Caco-2 (cell line): ENCODE results near the gene PKIG. TPM values are rescaled to one million over a fixed set of nuclear protein-coding genes. Genes with fewer than 3 reads are reported as not detected.
A peak's percentile ranks its signal among the peaks of the same experiment; 100 is the strongest.

Experiments used
- BruUV-seq: library from RNA; stranded (reverse); fragments of 400-500 nt; replicated peaks from 2 replicates; lab custom pipeline; 2021; lab: Mats Ljungman, UMichigan
- CTCF ChIA-PET: fragments of 300-600 bp; sonication (Branson Sonifier 250); formaldehyde crosslinking; loops from one replicate; lab custom pipeline; 2022; ENCODE audit warnings: antibody characterized with exemption; lab: Charles Lee
- POLR2A ChIA-PET: fragments of 300-600 bp; sonication (Branson Sonifier 250); formaldehyde crosslinking; loops from one replicate; lab custom pipeline; 2022; ENCODE audit warnings: antibody characterized with exemption; lab: Charles Lee
- DNase-seq, 2 experiments: peaks; one replicate each; pipeline versions ENCODE4 v3.0.0 to v3.0.0-alpha.2; 2020 to 2022
- H3K27me3 ChIP-seq: replicated peaks from 2 replicates; pipeline ENCODE4 v1.6.0; 2011; ENCODE audit warnings: low read length; ENCODE audit not compliant: control insufficient read depth, insufficient read depth
- H3K36me3 ChIP-seq: 2 replicates; pipeline ENCODE4 v1.5.1; 2011; ENCODE audit warnings: low read length; ENCODE audit not compliant: control insufficient read depth, insufficient read depth
- H3K4me1 ChIP-seq: fragments of 250-450 bp; sonication (Bioruptor Pico); 2 replicates; pipeline ENCODE4 v1.5.1; 2020; ENCODE audit warnings: mild to moderate bottlenecking
- H3K4me3 ChIP-seq: 2 replicates; pipeline ENCODE4 v1.5.1; 2011; ENCODE audit warnings: low read depth, mild to moderate bottlenecking, control low read depth, low read length
- H3K9me3 ChIP-seq: fragments of 250-450 bp; sonication (Bioruptor Pico); 2 replicates; pipeline ENCODE4 v1.5.1; 2020; ENCODE audit warnings: mild to moderate bottlenecking, moderate library complexity
- H3K27ac Mint-ChIP-seq: one replicate; pipeline ENCODE4 v1.8.0; 2022; ENCODE audit warnings: mixed read lengths; ENCODE audit not compliant: unreplicated experiment
- H3K27me3 Mint-ChIP-seq: one replicate; pipeline ENCODE4 v1.8.0; 2022; ENCODE audit warnings: mixed read lengths; ENCODE audit not compliant: insufficient read depth, unreplicated experiment
- H3K36me3 Mint-ChIP-seq: one replicate; pipeline ENCODE4 v1.8.0; 2022; ENCODE audit warnings: mild to moderate bottlenecking, mixed read lengths; ENCODE audit not compliant: insufficient read depth, unreplicated experiment
- H3K4me1 Mint-ChIP-seq: one replicate; pipeline ENCODE4 v1.8.0; 2022; ENCODE audit warnings: low read depth, mixed read lengths; ENCODE audit not compliant: unreplicated experiment
- H3K4me3 Mint-ChIP-seq: one replicate; pipeline ENCODE4 v1.8.0; 2022; ENCODE audit warnings: mild to moderate bottlenecking, moderate library complexity, mixed read lengths; ENCODE audit not compliant: unreplicated experiment
- H3K9me3 Mint-ChIP-seq: one replicate; pipeline ENCODE4 v1.8.0; 2022; ENCODE audit warnings: mixed read lengths; ENCODE audit not compliant: unreplicated experiment
- CTCF ChIP-seq, 2 experiments: fragments of 200-600 bp in 1 of 2; IDR thresholded peaks; 1 replicate in 1 of 2; 2 replicates in 1 of 2; pipeline versions ENCODE4 v1.5.1 to v1.8.0; 2011 to 2022; ENCODE audit warnings: antibody characterized with exemption in 1 of 2, control low read depth in 1 of 2, inconsistent platforms in 1 of 2, low read depth in 1 of 2, low read length in 1 of 2, mild to moderate bottlenecking in 1 of 2, moderate library complexity in 1 of 2; ENCODE audit not compliant: insufficient read depth in 1 of 2, severe bottlenecking in 1 of 2, unreplicated experiment in 1 of 2
- intact Hi-C: fragments of 100-400 bp; cut with micrococcal nuclease; formaldehyde crosslinking; loops from one replicate; pipeline ENCODE4 v1.10.0; 2022; ENCODE audit not compliant: unreplicated experiment
- total RNA-seq: library from RNA; stranded (reverse); gene quantifications from 2 replicates; pipeline ENCODE4 v1.2.3, GENCODE V29; 2022

PKIG gene
- total RNA-seq, 1 experiment from 2014 or later, result 25.9 TPM

GRCh38 chr20:44643154-44643519 lies 60.8 kb downstream of the PKIG start:
- Mint-ChIP-seq H3K36me3 (no peaks in the 10 kb centered on the region), H3K4me3 (no peak overlapping the region), H3K9me3 (no peaks in the 10 kb centered on the region), H3K4me1 (peaks cover 24% of the 10 kb centered on the region), H3K27ac (no peak overlapping the region), H3K27me3 (no peaks in the 10 kb centered on the region)
- H3K36me3 ChIP-seq, result no peaks in the 10 kb centered on the region
- H3K9me3 ChIP-seq, result 0 out of 2 replicates have a peak, but pooled peaks cover 3% of the 10 kb centered on the region
- no peak for DNase-seq
- no TSS peak for BruUV-seq
- TF ChIP-seq CTCF (IDR thresholded peaks at IDR 0.05; ENCODE audit: insufficient read depth in 1 of 2, low read depth in 1 of 2, low read length in 1 of 2, severe bottlenecking in 1 of 2, unreplicated experiment in 1 of 2), result no peak
- H3K4me1 ChIP-seq, result peaks cover 20% of the 10 kb centered on the region
- intact Hi-C loops, result no loop called here
- H3K27me3 ChIP-seq, result no peaks in the 10 kb centered on the region
- POLR2A ChIA-PET, result no interaction called here
- CTCF ChIA-PET, result interaction anchor here (0.7 to 1.6 kb wide), 4 partner anchors 8 to 172 kb away, joined by 3 to 4 read pairs (median 4); no protein-coding TSS in a partner anchor
- H3K4me3 ChIP-seq, result no peak overlapping the region

GRCh38 chr20:44643596-44644229 lies 61.3 kb downstream of the PKIG start:
- BruUV-seq, result no TSS peak
- H3K9me3 Mint-ChIP-seq, result no peaks in the 10 kb centered on the region
- no peak for TF ChIP-seq CTCF (IDR thresholded peaks at IDR 0.05; ENCODE audit: insufficient read depth in 1 of 2, low read depth in 1 of 2, low read length in 1 of 2, severe bottlenecking in 1 of 2, unreplicated experiment in 1 of 2)
- no peak overlapping the region for H3K27ac Mint-ChIP-seq
- peak in 1 of 2 experiments; percentile 33 for DNase-seq
- POLR2A ChIA-PET, result no interaction called here
- no peak overlapping the region for H3K4me3 ChIP-seq
- 0 out of 2 replicates have a peak, but pooled peaks cover 3% of the 10 kb centered on the region for H3K9me3 ChIP-seq
- H3K4me1 Mint-ChIP-seq, result peaks cover 24% of the 10 kb centered on the region
- H3K4me1 ChIP-seq, result peaks cover 20% of the 10 kb centered on the region
- no peaks in the 10 kb centered on the region for H3K27me3 Mint-ChIP-seq
- no peaks in the 10 kb centered on the region for H3K36me3 Mint-ChIP-seq
- CTCF ChIA-PET, result interaction anchor here (0.7 kb wide), 1 partner anchor 33 kb away, joined by 3 read pairs; no protein-coding TSS in a partner anchor
- no peak overlapping the region for H3K4me3 Mint-ChIP-seq
- no peaks in the 10 kb centered on the region for H3K27me3 ChIP-seq
- intact Hi-C loops, result no loop called here
- H3K36me3 ChIP-seq, result no peaks in the 10 kb centered on the region

- CTCF ChIA-PET, result interaction anchor here (0.8 kb wide), 1 partner anchor 12 kb away, joined by 4 read pairs; no protein-coding TSS in a partner anchor
- TF ChIP-seq CTCF (IDR thresholded peaks at IDR 0.05; ENCODE audit: insufficient read depth in 1 of 2, low read depth in 1 of 2, low read length in 1 of 2, severe bottlenecking in 1 of 2, unreplicated experiment in 1 of 2), result no peak
- H3K4me3 ChIP-seq, result no peak overlapping the region
- H3K36me3 Mint-ChIP-seq, result no peaks in the 10 kb centered on the region
- H3K9me3 ChIP-seq, result 0 out of 2 replicates have a peak, but pooled peaks cover 3% of the 10 kb centered on the region
- H3K36me3 ChIP-seq, result no peaks in the 10 kb centered on the region
- H3K27me3 Mint-ChIP-seq, result no peaks in the 10 kb centered on the region
- H3K4me3 Mint-ChIP-seq, result no peak overlapping the region
- H3K27me3 ChIP-seq, result no peaks in the 10 kb centered on the region
- POLR2A ChIA-PET, result no interaction called here
- H3K9me3 Mint-ChIP-seq, result no peaks in the 10 kb centered on the region
- peaks cover 20% of the 10 kb centered on the region for H3K4me1 ChIP-seq
- peaks cover 24% of the 10 kb centered on the region for H3K4me1 Mint-ChIP-seq
- no peak for DNase-seq
- no peak overlapping the region for H3K27ac Mint-ChIP-seq
- no TSS peak for BruUV-seq
- intact Hi-C loops, result no loop called here
Measured at GRCh38 chr20:44644230-44644617, 61.8 kb downstream of the PKIG start.
